GM21423 (cell line): ENCODE data around the gene ANO2.

Source experiments
- ATAC-seq: cut with Tn5 transposase; IDR thresholded peaks from one replicate; pipeline ENCODE4 v1.9.1; 2021; ENCODE audit warnings: mild to moderate bottlenecking, moderate library complexity; ENCODE audit not compliant: unreplicated experiment

ANO2 gene

GRCh38 chr12:5588591-5588990 is 356.5 kb downstream of the ANO2 start:
- no peak for ATAC-seq

GRCh38 chr12:5588176-5588575 is 356.9 kb downstream of the ANO2 start:
- no peak for ATAC-seq

GRCh38 chr12:5587711-5588121 is 357.3 kb downstream of the ANO2 start:
- no peak for ATAC-seq

GRCh38 chr12:5586201-5586600 is 358.9 kb downstream of the ANO2 start:
- no peak for ATAC-seq

GRCh38 chr12:5585178-5585577 is 359.9 kb downstream of the ANO2 start:
- no peak for ATAC-seq

GRCh38 chr12:5584412-5585175 is 360.5 kb downstream of the ANO2 start:
- no peak for ATAC-seq

- ATAC-seq, result no peak
These were observed 362.5 kb downstream of the ANO2 start for GRCh38 chr12:5582541-5582940.

- no peak for ATAC-seq
These were observed 363.0 kb downstream of the ANO2 start for GRCh38 chr12:5582018-5582417.

GRCh38 chr12:5581616-5582015 is 363.4 kb downstream of the ANO2 start:
- no peak for ATAC-seq

GRCh38 chr12:5581019-5581418 is 364.0 kb downstream of the ANO2 start:
- ATAC-seq, result no peak

- no peak for ATAC-seq
These were observed 366.3 kb downstream of the ANO2 start for GRCh38 chr12:5578775-5579174.

GRCh38 chr12:5577741-5578140 is 367.3 kb downstream of the ANO2 start:
- no peak for ATAC-seq

- no peak for ATAC-seq
These were observed 367.8 kb downstream of the ANO2 start for GRCh38 chr12:5577211-5577612.

GRCh38 chr12:5575987-5576386 is 369.1 kb downstream of the ANO2 start:
- no peak for ATAC-seq

- no peak for ATAC-seq
These were observed 369.8 kb downstream of the ANO2 start for GRCh38 chr12:5575232-5575631.

- ATAC-seq, result no peak
These were observed 371.7 kb downstream of the ANO2 start for GRCh38 chr12:5573390-5573789.

- ATAC-seq, result no peak
These were observed 373.9 kb downstream of the ANO2 start for GRCh38 chr12:5571115-5571514.

GRCh38 chr12:5570416-5570815 is 374.6 kb downstream of the ANO2 start:
- no peak for ATAC-seq

GRCh38 chr12:5568325-5568981 is 376.6 kb downstream of the ANO2 start:
- ATAC-seq, result no peak

- no peak for ATAC-seq
These were observed 377.9 kb downstream of the ANO2 start for GRCh38 chr12:5567016-5567725.

- ATAC-seq, result no peak
These were observed 379.0 kb downstream of the ANO2 start for GRCh38 chr12:5565933-5566599.
